Measurements from ENCODE around the gene PARD3B.

The PARD3B gene

DNA sequence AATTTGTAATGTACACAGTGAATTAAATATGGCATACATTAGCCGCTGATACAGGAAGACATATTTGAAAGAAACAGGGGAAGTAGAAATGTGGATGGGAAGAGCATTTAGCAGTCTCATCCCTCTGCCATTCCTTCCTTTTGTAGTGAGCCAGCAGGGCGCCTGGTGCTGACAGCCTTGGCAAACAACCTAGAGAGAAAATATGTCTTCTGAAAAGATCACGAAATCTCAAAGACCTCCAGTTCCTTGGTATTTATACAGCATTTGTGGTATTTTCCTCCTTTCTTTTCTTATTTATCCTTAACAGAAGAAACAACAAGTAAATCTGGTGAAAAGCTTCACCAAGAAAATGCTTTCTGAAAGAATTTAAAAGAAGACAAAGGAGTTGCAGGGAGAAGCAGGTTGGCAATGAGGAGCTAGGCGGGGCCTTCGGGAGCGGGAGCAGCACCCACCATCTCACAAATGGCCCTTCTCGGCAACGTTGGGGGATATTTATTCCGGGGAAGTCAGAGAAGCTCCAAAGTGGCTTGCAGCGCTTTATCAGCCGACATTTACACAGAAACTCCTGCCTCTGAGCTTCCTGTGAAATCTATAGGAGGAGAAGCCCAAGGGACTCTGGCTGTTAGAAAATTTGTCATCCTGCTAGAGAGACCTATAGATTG, 731.0 kb downstream of the PARD3B start:
- DNase-seq (ENCODE audit: low read depth), result no peak

DNA sequence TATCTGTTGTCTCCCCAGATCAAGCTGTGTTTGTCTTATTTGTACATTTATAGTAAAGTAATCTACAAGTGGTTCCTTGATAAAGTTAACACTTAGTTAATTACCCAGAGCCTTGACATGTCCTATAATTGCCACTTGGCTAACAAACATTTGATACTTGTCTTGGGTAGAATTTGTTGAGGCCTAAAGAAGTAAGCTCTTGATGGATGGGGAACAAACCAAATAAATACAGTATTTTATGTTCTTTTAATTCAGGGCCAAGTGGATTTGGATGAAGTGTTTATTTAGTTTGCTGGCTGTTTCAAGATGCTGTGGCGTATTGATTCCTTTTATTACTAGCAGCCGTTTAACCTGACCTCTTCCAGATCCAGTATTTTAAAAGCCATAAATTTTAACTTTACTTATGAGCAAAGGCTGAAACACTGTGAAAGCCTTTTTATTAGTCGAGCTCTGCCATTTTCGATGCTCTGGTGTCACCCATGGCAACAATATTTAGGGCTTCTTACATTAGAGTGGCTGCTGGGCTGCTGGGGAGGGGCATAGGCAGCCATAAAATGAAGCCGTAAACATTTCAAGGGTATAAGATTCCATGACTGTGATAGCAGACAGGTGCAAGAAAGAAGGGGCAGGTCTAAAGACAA, 735.4 kb downstream of the PARD3B start:
- no peak for DNase-seq (ENCODE audit: low read depth)

GRCh38 chr2:205283736-205284270, 738.5 kb downstream of the PARD3B start:
- DNase-seq (ENCODE audit: low read depth), result no peak

GRCh38 chr2:205284334-205284733, 739.1 kb downstream of the PARD3B start:
- DNase-seq (ENCODE audit: low read depth), result no peak

GRCh38 chr2:205287316-205287715, 742.0 kb downstream of the PARD3B start:
- DNase-seq (ENCODE audit: low read depth), result no peak

DNA sequence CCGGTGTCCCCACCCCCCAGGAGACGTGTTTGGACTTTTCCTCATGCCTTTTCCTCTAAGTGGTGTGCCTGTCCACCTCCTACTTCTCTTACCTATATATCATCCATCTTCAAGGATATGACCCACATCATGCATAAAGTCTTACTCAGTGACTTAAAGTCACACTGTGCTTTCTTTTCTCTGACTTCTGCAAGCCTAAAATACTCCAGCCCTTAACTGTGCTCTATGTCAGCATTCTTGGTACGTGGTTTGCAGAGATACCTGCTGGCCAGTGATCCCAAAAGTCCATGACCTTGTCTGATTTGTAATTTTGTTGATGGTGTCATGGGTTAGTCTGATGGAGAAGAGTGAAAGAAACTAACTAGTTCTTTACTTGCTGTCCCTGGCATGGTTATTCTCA, 743.4 kb downstream of the PARD3B start:
- no peak for DNase-seq (ENCODE audit: low read depth)

GRCh38 chr2:205290299-205290698, 745.0 kb downstream of the PARD3B start:
- DNase-seq (ENCODE audit: low read depth), result no peak

GRCh38 chr2:205292665-205293295, 747.5 kb downstream of the PARD3B start:
- no peak for DNase-seq (ENCODE audit: low read depth)

DNA sequence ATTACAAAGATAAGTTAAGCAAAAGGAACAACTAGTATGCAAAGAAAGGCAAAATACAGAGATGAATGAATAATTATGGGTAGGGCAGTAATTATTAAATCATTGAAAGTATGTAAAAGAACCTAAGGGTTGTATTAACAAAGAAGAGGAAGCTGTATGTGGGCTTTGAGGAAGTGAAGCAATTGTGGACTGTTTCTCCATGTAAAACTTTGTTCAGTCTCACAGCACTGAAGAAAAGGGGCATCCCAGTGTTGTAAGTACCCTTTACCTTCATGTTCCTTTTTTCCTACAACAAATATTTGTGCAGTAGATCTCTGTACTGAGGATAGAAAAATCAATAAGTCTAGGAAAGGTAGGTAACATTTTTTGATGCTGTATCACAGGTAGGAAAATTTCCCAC, 748.3 kb downstream of the PARD3B start:
- no peak for DNase-seq (ENCODE audit: low read depth)

GRCh38 chr2:205296959-205297358, 751.7 kb downstream of the PARD3B start:
- no peak for DNase-seq (ENCODE audit: low read depth)

DNA sequence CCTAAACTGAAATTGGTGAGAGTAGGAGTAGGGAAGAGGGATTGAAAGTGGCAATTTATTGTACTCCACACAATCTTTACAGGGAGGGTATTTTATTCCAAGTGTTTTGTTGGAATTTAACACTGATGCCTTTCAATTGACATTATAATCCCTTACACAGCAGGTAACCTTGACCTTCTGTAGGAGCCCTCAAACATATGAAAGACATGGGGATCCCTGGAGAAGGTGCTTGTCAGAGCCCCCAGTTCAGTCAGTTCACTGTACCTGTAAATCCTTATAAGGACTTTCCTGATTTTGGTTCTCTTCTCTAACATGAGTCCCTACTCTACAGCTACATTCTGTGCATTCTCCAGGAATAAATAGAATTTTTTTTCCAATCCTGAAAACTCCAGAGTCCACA, 752.1 kb downstream of the PARD3B start:
- DNase-seq (ENCODE audit: low read depth), result no peak

GRCh38 chr2:205297846-205298245, 752.6 kb downstream of the PARD3B start:
- DNase-seq (ENCODE audit: low read depth), result no peak

GRCh38 chr2:205311201-205311600, 765.9 kb downstream of the PARD3B start:
- DNase-seq (ENCODE audit: low read depth), result no peak

DNA sequence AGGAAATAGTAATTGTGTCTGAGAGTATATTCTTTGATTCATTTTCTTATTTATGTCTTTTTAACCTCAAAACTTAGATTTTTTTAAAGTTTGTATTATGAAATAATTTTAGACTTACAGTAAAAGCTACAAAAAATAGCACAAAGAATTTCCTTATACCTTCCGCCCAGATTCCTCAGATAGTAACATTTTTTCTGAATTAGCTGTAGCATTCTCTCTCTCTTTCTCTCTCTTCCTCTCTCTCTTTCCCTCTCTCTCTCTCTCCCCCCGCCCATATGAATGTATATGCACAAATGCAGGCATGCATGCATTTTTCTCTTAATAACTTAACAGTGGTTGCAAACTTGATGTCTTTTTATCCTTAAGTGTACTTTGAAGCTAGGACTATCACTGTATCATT, 776.0 kb downstream of the PARD3B start:
- no peak for DNase-seq (ENCODE audit: low read depth)

DNA sequence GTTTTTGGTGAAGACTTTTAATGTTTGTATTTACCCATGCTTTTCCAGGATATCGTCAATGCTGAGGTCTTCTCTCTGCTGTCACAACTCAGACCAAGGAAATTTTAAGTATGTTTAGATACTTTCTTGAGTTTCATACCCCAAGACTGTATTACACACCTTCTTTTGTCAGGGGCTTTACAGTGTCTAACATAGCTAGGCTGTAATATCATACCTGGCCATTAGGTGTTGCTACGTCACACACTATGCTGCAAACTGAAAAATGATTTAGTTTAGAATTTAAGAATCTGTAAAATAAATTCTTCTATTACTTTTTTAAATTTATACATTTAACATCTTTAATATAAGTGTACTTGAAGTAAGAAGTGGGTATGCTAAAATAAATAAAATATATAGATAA, 778.7 kb downstream of the PARD3B start:
- no peak for DNase-seq (ENCODE audit: low read depth)

GRCh38 chr2:205324355-205324754, 779.1 kb downstream of the PARD3B start:
- no peak for DNase-seq (ENCODE audit: low read depth)

GRCh38 chr2:205333351-205333750, 788.1 kb downstream of the PARD3B start:
- no peak for DNase-seq (ENCODE audit: low read depth)

DNA sequence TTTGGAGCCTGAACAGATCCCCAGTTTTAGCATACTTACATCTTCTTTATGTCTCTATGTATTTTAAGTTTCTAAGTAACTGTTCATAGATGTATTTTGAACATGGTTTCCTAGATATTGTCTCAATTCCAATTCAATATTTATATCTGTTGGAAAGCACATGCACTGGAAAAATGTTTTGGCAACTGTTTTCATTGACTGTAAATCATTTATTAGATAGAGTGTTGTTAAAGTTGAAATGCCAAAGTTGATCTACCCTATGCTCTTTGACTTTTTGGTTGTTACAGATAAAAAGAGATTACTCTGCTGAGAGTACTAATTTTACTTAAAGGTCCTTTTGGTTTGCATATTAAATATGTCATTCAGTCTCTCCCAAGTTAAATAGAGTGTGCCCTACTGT, 792.0 kb downstream of the PARD3B start:
- DNase-seq (ENCODE audit: low read depth), result no peak

- no peak for DNase-seq (ENCODE audit: low read depth)
Observed at GRCh38 chr2:205338156-205338555, 792.9 kb downstream of the PARD3B start.

GRCh38 chr2:205343103-205343502, 797.8 kb downstream of the PARD3B start:
- DNase-seq (ENCODE audit: low read depth), result no peak

DNA sequence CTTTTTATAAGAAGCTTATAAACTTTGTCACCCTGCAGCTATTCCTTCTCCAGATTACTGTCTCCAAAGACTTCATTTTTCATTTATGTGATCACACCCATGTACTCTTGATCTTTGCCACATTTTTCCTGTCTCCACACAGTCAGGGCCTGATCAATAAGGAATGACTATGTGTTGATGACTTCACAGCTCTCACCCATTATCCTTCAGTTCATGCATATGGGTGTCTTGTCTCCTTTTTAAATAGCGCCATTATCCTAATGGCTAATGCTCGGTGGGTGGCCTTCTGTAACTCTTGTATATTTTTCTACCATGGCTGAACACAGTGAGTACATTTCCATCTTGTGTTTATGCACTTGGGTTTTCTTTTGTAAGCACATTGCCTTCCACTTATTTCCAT, 801.4 kb downstream of the PARD3B start:
- DNase-seq (ENCODE audit: low read depth), result no peak

DNA sequence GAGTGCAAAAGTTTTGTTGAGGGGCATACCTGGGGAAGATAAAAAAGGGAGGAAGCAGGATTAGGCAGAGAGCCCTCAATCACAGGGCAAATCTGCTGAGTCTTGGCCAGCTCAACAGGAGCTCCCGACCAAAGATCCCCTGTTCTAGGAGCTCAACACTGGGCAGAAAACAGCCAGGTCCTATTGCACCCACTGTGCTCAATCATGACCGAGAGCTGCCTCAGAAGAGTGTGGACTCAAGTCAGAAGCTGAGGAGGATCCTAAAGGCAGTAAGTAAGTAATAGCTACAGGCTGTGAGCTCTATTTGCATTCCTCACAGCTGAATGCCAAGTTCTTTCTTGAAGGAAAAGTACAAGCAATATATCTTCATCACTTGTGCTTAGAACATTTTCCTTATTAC, 802.6 kb downstream of the PARD3B start:
- no peak for DNase-seq (ENCODE audit: low read depth)

- peak; percentile 18 for DNase-seq (ENCODE audit: low read depth)
Observed at GRCh38 chr2:205352094-205352493, 806.8 kb downstream of the PARD3B start.
